Aorta (tissue), 5 donors: ENCODE results near the gene DOCK11. TPM values are rescaled to one million over a fixed set of nuclear protein-coding genes. Genes with fewer than 3 reads are reported as not detected.
A peak's percentile ranks its signal among the peaks of the same experiment; 100 is the strongest.

Experiments used
- ATAC-seq: fragments of 200-7000 bp; cut with Tn5 transposase; one replicate; pipeline ENCODE4 v1.9.1; 2022; ENCODE audit warnings: moderate library complexity; ENCODE audit not compliant: low FRiP score
- DNase-seq, 2 donors: peaks; one replicate each; pipeline ENCODE4 v3.0.0-alpha.2; 2020
- H3K27ac ChIP-seq, 2 donors: one replicate each; pipeline ENCODE4 v1.5.1; 2013; ENCODE audit warnings: low read length in 2 of 2, mild to moderate bottlenecking in 2 of 2, moderate library complexity in 2 of 2, control low read depth in 1 of 2, inconsistent platforms in 1 of 2, low read depth in 1 of 2
- H3K27me3 ChIP-seq, 2 donors: one replicate each; pipeline ENCODE4 v1.6.1; 2013; ENCODE audit warnings: control low read depth in 1 of 2, low read length in 1 of 2, mild to moderate bottlenecking in 1 of 2, moderate library complexity in 1 of 2; ENCODE audit not compliant: insufficient read depth in 2 of 2, control insufficient read depth in 1 of 2
- H3K36me3 ChIP-seq, 2 donors: one replicate each; pipeline ENCODE4 v1.6.1; 2013; ENCODE audit warnings: control low read depth in 1 of 2, low read length in 1 of 2, mild to moderate bottlenecking in 1 of 2; ENCODE audit not compliant: insufficient read depth in 2 of 2, control insufficient read depth in 1 of 2
- H3K4me1 ChIP-seq, 2 donors: one replicate each; pipeline ENCODE4 v1.6.1; 2013; ENCODE audit warnings: low read length in 2 of 2, control low read depth in 1 of 2, mild to moderate bottlenecking in 1 of 2, moderate library complexity in 1 of 2; ENCODE audit not compliant: insufficient read depth in 2 of 2, control insufficient read depth in 1 of 2
- H3K4me3 ChIP-seq, 2 donors: one replicate each; pipeline ENCODE4 v1.5.1; 2013; ENCODE audit warnings: low read length in 2 of 2, control low read depth in 1 of 2, mild to moderate bottlenecking in 1 of 2
- H3K9me3 ChIP-seq: one replicate; pipeline ENCODE4 v1.6.1; 2013; ENCODE audit warnings: mild to moderate bottlenecking, low read length; ENCODE audit not compliant: control insufficient read depth
- WGBS, 2 donors: extraction: QIAGEN DNeasy Blood & Tissue Kit; methylation state at CpG; one replicate each; pipeline ENCODE4 v1.1.7; 2013; 5-methylcytosine and 5-hydroxymethylcytosine counted together
- intact Hi-C, 2 donors: fragments of 100-400 bp; cut with DNase I; formaldehyde crosslinking; loops; one replicate each; pipeline versions ENCODE4 v1.14.2 to v1.15.0; 2022
- polyA plus RNA-seq, 2 donors: library from polyadenylated mRNA; stranded (reverse); fragments of 200-250 nt; gene quantifications; one replicate each; pipeline ENCODE4 v1.2.3, GENCODE V29; 2013
- total RNA-seq, 2 donors: library from RNA; stranded (reverse); fragmentation: NEBNext Ultra II Directional; extraction: Animal tissue kit (Norgen Biotek cat#: 25700); gene quantifications; one replicate each; pipeline ENCODE4 v1.2.1, GENCODE V29; 2021
- donor health status: healthy with polysubstance abuse.
- donor health status: Bipolar disorder and iron deficiency.
- donor health status: DM: no; HTN: no; CAD: no.
- donor health status: DM: no; HTN: no; CAD: no.
- donor health status: DM: yes; HTN: yes; CAD: no.

The DOCK11 gene
- total and polyA plus RNA-seq, 4 donors: 15.7 to 59.8 (median 39.3) TPM

DNA sequence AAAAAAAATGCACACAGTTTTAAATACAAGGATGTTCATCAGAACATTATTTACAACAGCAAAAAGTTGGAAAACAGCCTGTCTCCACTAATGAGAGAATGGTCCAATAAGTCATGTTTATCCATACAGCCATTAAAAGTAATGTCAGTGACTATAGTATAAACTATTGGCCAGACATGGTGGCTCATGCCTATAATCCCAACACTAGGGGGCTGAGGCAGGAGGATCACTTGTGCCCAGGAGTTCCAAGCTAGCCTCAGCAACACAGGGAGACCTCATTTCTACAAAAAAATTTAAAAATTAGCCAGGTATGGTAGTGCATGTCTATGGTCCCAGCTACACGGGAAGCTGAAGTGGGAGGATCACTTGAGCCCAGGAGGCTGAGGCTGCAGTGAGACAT, 183.7 kb downstream of the DOCK11 start:
- Histone ChIP-seq H3K27ac (no peak overlapping the region), H3K9me3 (no peaks in the 10 kb centered on the region), H3K4me3 (no peak overlapping the region), H3K36me3 (no peaks in the 10 kb centered on the region), H3K27me3 (no peaks in the 10 kb centered on the region), H3K4me1 (no peaks in the 10 kb centered on the region)
- 79 to 91% methylated on average over 1 of the region's 1 CpG for WGBS, 2 donors
- DNase-seq (no peak), ATAC-seq (no peak)
- intact Hi-C loops: no loop called here

DNA sequence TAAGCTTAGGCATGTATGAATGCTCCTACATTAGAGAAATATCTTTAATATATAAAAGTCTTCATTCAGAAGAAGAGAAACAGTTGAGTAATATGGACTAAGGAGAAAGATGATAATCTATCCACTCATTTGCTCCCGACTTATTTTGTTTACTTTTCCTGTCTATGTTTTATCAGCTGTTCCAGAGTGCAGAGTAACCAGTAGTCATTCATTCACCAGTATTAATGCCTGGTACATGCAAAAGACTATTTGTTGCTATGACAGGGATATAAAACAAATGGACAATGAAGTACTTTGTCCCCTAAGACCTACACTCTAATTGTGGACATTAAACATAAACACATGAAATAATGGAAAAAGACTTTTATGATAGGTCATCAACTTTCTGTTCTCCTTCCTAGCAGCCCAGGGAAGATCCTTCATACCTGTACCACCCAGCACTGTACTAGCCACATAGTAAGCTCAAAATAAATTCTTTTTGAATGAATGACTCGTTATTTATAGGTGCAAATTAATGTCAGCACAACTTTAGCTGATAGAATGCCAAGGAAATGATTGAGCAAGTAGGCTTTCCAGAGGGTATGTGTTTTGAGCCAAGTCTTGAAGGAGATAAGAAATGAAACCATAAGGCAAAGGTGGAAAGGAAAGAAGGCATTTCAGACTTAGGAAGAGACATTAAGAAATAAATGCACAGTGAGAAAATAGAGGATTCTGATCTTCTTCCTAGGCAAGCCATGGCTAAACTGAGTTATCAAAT, 186.8 kb downstream of the DOCK11 start:
- intact Hi-C loops: no loop called here
- Histone ChIP-seq H3K27me3 (no peaks in the 10 kb centered on the region), H3K27ac (no peak overlapping the region), H3K4me1 (no peaks in the 10 kb centered on the region), H3K4me3 (no peak overlapping the region), H3K9me3 (no peaks in the 10 kb centered on the region), H3K36me3 (no peaks in the 10 kb centered on the region)
- DNase-seq (no peak), ATAC-seq (no peak)
- WGBS, 2 donors: 23 to 28% methylated on average over 2 of the region's 2 CpGs

DNA sequence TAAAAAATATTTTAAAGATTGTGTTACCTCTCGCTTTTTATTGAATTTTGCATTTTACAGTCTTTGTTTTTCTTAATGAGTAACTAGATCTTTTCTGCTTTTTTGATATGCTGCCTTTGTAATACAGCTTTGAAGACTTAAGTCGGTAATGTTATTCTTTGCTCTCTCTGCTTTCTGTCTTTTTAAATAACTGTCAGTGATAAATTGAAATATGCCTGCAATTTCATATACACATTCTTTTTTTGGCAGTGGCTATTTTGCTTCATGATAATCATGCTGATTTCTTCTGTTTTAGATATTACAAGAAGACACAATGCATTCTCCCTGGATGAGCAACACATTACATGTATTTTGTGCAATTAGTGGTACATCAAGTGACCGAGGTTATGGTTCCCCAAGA, 189.8 kb downstream of the DOCK11 start:
- Histone ChIP-seq H3K27me3 (no peaks in the 10 kb centered on the region), H3K4me1 (no peaks in the 10 kb centered on the region), H3K27ac (no peak overlapping the region), H3K36me3 (no peaks in the 10 kb centered on the region), H3K9me3 (no peaks in the 10 kb centered on the region), H3K4me3 (no peak overlapping the region)
- intact Hi-C loops: no loop called here
- 42 to 48% methylated on average over 3 of the region's 3 CpGs for WGBS, 2 donors
- no peak for ATAC-seq
- no peak for DNase-seq

DNA sequence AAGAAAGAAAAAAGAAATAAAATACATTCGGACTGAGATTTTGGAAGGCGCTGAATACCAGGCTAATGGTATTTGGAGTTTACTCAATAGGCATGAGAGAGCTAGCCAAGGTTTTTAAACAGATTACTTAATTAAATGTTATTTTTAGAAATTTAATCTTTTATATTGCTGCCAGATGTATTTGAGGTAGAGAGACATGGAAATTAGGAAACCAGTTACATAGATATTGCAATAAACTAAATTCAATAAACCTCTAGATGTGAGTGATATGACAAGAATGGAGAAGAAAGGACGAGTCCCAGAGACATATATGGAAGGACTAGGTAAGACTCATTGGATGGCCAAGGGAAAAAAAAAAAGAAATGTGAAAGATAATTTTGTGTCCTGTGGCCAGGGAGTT, 193.3 kb downstream of the DOCK11 start:
- DNase-seq: no peak
- intact Hi-C loops: no loop called here
- Histone ChIP-seq H3K36me3 (no peaks in the 10 kb centered on the region), H3K9me3 (no peaks in the 10 kb centered on the region), H3K27ac (no peak overlapping the region), H3K27me3 (no peaks in the 10 kb centered on the region), H3K4me3 (no peak overlapping the region), H3K4me1 (no peaks in the 10 kb centered on the region)
- no peak for ATAC-seq
- 82 to 88% methylated on average over 3 of the region's 3 CpGs for WGBS, 2 donors

DNA sequence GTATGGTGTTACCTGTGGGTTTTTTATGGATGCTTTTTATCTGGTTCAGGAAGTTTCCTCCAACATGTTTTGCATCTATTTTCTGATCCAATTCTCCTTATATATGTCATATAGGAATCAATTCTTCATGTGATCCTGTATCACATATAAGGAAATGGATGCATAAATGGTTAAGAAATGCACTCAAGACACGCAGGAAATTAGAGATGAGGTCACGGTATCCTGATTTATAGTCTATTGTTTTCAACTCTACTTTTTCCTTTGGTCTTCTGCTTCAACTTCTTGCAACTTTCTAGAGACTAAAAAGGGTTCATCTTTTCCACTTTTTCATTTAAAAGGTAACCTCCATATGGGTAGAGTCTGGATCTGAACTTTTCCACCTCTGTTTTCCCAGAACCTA, 198.2 kb downstream of the DOCK11 start:
- 41 to 46% methylated on average over 2 of the region's 2 CpGs for WGBS, 2 donors

DNA sequence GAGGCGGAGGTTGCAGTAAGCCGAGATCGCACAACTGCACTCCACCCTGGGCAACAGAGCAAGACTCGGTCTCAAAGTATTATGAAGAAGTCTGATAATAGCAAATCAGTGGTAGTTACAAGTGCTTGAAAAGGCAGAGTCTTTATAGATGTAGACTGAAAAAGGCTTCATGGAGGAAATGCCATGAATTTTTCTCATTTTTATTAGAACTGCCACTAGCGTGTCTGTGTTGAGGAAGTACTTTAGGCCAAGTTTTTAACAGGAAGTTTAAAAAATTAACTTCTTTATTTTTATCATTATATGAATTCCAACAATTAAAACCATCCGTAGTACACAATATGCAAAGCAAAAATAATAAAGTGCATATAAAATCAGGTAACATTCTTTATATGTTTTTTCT, 199.0 kb downstream of the DOCK11 start:
- Histone ChIP-seq H3K9me3 (no peaks in the 10 kb centered on the region), H3K4me1 (no peaks in the 10 kb centered on the region), H3K27ac (no peak overlapping the region), H3K27me3 (no peaks in the 10 kb centered on the region), H3K4me3 (no peak overlapping the region), H3K36me3 (no peaks in the 10 kb centered on the region)
- no peak for DNase-seq
- 18 to 36% methylated on average over 6 of the region's 6 CpGs for WGBS, 2 donors
- intact Hi-C loops: no loop called here
- no peak for ATAC-seq

More for the DNA sequence above, 198.2 kb downstream of the DOCK11 start:
- DNase-seq: no peak
- Histone ChIP-seq H3K27ac (peak overlapping the region in 1 of 2 donors; percentile 67), H3K4me3 (no peak overlapping the region), H3K36me3 (no peaks in the 10 kb centered on the region), H3K27me3 (no peaks in the 10 kb centered on the region), H3K9me3 (no peaks in the 10 kb centered on the region), H3K4me1 (no peaks in the 10 kb centered on the region)
- no peak for ATAC-seq
- intact Hi-C loops: no loop called here

DNA sequence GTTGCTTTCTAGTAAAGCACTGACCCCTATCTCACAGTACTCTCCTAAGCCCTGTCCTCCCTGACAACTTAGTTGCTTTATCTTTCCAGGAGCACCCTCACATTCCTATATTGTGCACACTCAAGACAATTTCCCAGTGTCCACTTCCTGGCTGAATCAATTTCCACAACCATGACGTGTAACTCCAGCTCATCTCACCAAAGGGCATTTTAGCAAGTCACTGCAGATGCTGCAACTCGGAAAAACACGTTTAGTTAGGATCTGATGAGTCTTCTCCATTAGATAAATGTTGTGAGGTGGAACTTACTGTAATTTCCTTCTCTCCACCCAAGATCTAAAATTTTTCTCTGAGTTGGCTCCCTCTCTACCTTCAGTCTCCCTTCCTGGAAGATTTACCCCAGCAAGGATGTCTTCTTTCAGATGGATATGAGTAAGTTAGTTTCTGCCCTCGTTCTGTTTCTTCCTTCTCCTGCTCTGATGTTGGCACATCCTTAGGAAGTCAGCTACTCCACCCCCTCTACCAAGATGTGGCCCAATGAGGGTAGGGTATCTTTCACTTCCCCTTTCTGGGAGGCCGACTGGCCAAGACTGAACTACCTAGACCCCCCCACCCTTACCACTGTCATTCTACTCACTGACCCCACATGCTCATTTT, 203.0 kb downstream of the DOCK11 start:
- Histone ChIP-seq H3K36me3 (no peaks in the 10 kb centered on the region), H3K4me1 (no peaks in the 10 kb centered on the region), H3K27me3 (no peaks in the 10 kb centered on the region), H3K9me3 (no peaks in the 10 kb centered on the region), H3K4me3 (no peak overlapping the region), H3K27ac (no peak overlapping the region)
- WGBS, 2 donors: 65 to 78% methylated on average over 5 of the region's 5 CpGs
- DNase-seq (no peak), ATAC-seq (peak; percentile 36)
- intact Hi-C loops: no loop called here

DNA sequence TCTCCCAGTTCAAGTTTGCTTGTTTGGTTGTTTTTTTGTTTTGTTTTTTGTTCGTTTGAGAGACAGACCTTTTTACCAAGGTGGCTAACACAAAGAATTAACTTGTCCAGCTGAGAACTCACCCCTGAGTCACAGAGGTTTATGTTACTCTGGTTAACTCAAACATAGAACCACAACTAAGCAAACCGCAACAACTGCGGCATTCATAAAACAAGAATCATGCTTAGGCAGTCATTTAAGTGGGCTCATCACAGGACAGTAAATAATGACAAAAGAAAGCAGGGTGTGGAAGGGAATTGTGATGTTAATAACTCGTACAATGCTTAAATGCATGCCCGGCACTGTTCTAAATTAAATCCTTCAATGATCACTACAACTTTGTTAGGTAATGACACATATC, 207.1 kb downstream of the DOCK11 start:
- ATAC-seq: no peak
- no peaks in the 10 kb centered on the region for H3K27me3 ChIP-seq
- no peak for DNase-seq
- no peaks in the 10 kb centered on the region for H3K4me1 ChIP-seq
- intact Hi-C loops: no loop called here
- 82 to 90% methylated on average over 5 of the region's 5 CpGs for WGBS, 2 donors
- no peak overlapping the region for H3K27ac ChIP-seq
- H3K36me3 ChIP-seq: no peaks in the 10 kb centered on the region
- no peak overlapping the region for H3K4me3 ChIP-seq
- no peaks in the 10 kb centered on the region for H3K9me3 ChIP-seq

DNA sequence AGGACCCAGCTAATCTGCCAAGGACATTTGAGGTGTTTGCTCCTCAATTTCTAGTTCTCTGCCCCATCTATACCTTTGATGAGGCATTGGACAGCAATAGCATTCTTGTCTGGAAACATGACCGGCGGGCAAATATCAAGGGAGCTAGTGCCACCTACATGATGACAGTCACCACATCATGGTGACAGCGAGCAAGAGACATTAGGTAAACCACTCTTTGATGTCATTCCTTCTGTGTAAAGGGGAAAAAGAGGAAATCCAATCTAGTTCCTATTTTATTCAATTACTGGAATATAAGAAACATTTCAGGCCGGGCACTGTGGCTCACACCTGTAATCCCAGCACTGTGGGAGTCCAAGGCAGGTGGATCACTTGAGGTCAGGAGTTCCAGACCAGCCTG, 211.1 kb downstream of the DOCK11 start:
- Histone ChIP-seq H3K27ac (no peak overlapping the region), H3K36me3 (no peaks in the 10 kb centered on the region), H3K27me3 (no peaks in the 10 kb centered on the region), H3K4me1 (no peaks in the 10 kb centered on the region), H3K4me3 (no peak overlapping the region), H3K9me3 (no peaks in the 10 kb centered on the region)
- ATAC-seq: no peak
- intact Hi-C loops: no loop called here
- DNase-seq: no peak
- 86 to 95% methylated on average over 4 of the region's 4 CpGs for WGBS, 2 donors
